ENCODE results near the gene RNF208.

Gene RNF208

GRCh38 chr9:137222190-137223077, at the start of gene RNF208:
TSS of gene RNF208 (minus strand) at chr9:137222240. CDS start at chr9:137221212, 1,028 bp downstream.
- peak; percentile 4 for TF ChIP-seq CTCF (IDR thresholded peaks at IDR 0.05; ENCODE audit: insufficient read depth, low read length, missing control alignments)
- DNase-seq (ENCODE audit: low read depth, low spot score), result no peak
- peak within 1 kb of the TSS; percentile 55 for H3K4me3 ChIP-seq (ENCODE audit: low read depth, low read length)
- ChIA-PET CTCF (interaction anchor here (0.7 to 6.6 kb wide), 10 partner anchors 15 to 175 kb away, joined by 3 to 139 read pairs (median 4); partner anchors contain the start of genes ANAPC2, NPDC1, SAPCD2 and SSNA1), POLR2A (interaction anchor here (0.6 to 3.1 kb wide), 10 partner anchors 9 to 107 kb away, joined by 3 to 19 read pairs (median 5); partner anchors contain the start of genes DPP7, NDOR1, TMEM203 and TUBB4B)

- POLR2A ChIA-PET, result no interaction called here
- TF ChIP-seq CTCF (IDR thresholded peaks at IDR 0.05; ENCODE audit: insufficient read depth, low read length, missing control alignments), result no peak
- CTCF ChIA-PET, result interaction anchor here (0.8 kb wide), 1 partner anchor 9 kb away, joined by 3 read pairs; no protein-coding TSS in a partner anchor
- H3K4me3 ChIP-seq (ENCODE audit: low read depth, low read length), result no peak overlapping the region
- DNase-seq (ENCODE audit: low read depth, low spot score), result no peak
Observed at GRCh38 chr9:137271696-137272076, 49.6 kb upstream of the RNF208 start.

GRCh38 chr9:137270929-137271695, 49.1 kb upstream of the RNF208 start:
- POLR2A ChIA-PET, result no interaction called here
- CTCF ChIA-PET, result interaction anchor here (0.8 to 1.1 kb wide), 2 partner anchors 9 to 10 kb away, joined by 3 read pairs; no protein-coding TSS in a partner anchor

GRCh38 chr9:137269231-137269772, 47.3 kb upstream of the RNF208 start:
- H3K4me3 ChIP-seq (ENCODE audit: low read depth, low read length), result no peak overlapping the region
- POLR2A ChIA-PET, result no interaction called here
- CTCF ChIA-PET, result interaction anchor here (1.1 kb wide), 1 partner anchor 14 kb away, joined by 3 read pairs; no protein-coding TSS in a partner anchor
- no peak for DNase-seq (ENCODE audit: low read depth, low spot score)
- TF ChIP-seq CTCF (IDR thresholded peaks at IDR 0.05; ENCODE audit: insufficient read depth, low read length, missing control alignments), result no peak

More at GRCh38 chr9:137270929-137271695, 49.1 kb upstream of the RNF208 start:
- no peak for DNase-seq (ENCODE audit: low read depth, low spot score)
- no peak for TF ChIP-seq CTCF (IDR thresholded peaks at IDR 0.05; ENCODE audit: insufficient read depth, low read length, missing control alignments)
- H3K4me3 ChIP-seq (ENCODE audit: low read depth, low read length), result no peak overlapping the region

GRCh38 chr9:137268538-137269201, 46.6 kb upstream of the RNF208 start:
- no peak overlapping the region for H3K4me3 ChIP-seq (ENCODE audit: low read depth, low read length)
- no peak for TF ChIP-seq CTCF (IDR thresholded peaks at IDR 0.05; ENCODE audit: insufficient read depth, low read length, missing control alignments)
- ChIA-PET CTCF (interaction anchor here (1.1 kb wide), 1 partner anchor 14 kb away, joined by 3 read pairs; no protein-coding TSS in a partner anchor), POLR2A (no interaction called here)
- DNase-seq (ENCODE audit: low read depth, low spot score), result no peak
